K562 treated with DMSO at 1 percent for 48 hours (cell line): ENCODE results near the gene FGFR4. TPM values are rescaled to one million over a fixed set of nuclear protein-coding genes. Genes with fewer than 3 reads are reported as not detected.

Experiments
- total RNA-seq: library from RNA; unstranded; fragments of 300-600 nt; gene quantifications from 2 replicates; pipeline ENCODE4 v1.2.3, GENCODE V29; 2022; ENCODE audit warnings: low replicate concordance; ENCODE audit errors: extremely low read depth

FGFR4 gene
- not detected in 2 replicates for total RNA-seq

DNA sequence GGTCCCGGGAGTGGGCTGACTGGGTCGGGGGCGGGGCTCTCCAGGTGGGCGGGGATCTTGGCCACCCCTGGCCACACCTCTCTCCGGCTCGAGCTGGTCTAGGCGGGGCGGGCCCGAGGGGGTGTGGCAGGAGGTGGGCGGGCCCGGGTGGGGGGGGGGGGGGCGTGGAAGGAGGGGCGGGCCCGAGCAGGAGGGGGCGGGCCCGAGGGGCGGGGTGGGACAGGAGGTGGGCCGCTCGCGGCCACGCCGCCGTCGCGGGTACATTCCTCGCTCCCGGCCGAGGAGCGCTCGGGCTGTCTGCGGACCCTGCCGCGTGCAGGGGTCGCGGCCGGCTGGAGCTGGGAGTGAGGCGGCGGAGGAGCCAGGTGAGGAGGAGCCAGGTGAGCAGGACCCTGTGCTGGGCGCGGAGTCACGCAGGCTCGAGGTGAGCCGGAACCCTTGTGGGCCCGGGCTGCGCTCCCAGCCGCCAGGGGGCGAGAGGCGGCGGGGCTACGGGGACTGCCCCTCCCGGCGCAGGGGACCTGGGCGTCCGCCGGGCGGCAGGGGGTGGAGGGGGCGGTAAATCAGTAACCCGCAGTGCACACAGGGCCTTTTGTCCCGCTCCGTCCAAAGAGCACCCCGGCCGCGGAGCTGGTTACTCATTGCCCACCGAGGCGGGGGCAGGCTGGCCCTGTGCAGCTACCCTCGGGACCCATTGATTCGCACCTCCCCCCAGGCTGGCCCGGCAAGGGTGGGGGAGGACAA, at the start of gene FGFR4:
TSS of gene FGFR4 (plus strand) at position 262 of the 744 bp plus-strand sequence. CDS start 2,688 bp downstream, outside the sequence.

DNA sequence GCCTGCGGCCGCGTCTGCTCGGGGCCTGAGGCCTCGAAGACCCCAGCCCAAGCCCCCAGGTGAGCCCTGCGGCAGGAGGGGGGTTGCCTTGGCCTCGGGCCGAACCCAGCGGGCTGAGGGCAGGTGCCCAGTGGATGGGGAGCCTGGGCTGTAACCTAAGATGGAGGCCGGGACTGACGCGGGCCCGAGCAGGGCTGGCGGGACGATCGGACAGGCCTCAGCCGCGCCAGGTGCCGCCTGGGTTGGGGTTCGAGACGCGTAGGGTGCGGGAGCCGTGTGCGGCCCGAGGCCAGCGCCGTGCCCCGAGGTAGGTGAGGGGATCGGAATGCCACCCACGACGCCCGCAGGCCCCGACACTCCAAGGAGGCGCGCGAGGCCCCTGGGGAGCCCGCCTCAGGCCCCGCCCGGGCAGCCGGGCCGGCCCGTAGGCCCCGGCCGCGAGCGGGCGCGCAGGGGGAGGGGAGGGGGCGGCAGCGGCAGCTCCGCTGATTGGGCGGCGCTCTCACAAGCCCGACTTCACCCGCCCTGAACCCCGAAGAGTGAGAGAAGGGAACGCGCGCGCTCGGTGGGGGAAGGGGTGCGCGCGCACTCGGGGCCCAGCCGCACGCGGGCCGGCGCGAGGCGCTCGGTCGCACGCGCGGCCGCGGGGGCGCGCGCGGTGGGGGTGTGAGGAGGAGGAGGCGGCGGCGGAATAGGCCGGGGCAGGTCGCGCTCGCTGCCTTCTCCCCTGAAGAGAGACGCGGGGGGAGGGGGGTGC, 46.6 kb downstream of the FGFR4 start, which contains the start of gene NSD1:
TSS of gene NSD1 (plus strand) at position 678 of the 757 bp plus-strand sequence. CDS start 1,331 bp downstream, outside the sequence.

Other genes starting within 250 kb of the FGFR4 start
- gene HK3, start 187.6 kb upstream of the FGFR4 start, total RNA-seq = not detected in 2 replicates
- not detected in 2 replicates for gene UIMC1, start 80.1 kb upstream of the FGFR4 start, total RNA-seq
- gene ZNF346, start 64.2 kb upstream of the FGFR4 start, total RNA-seq = not detected in 2 replicates
- not detected in 2 replicates for gene NSD1, start 46.9 kb downstream of the FGFR4 start, total RNA-seq
- not detected in 2 replicates for gene RAB24, start 216.8 kb downstream of the FGFR4 start, total RNA-seq
- not detected in 2 replicates for gene PRELID1, start 216.9 kb downstream of the FGFR4 start, total RNA-seq
- not detected in 2 replicates for gene MXD3, start 225.0 kb downstream of the FGFR4 start, total RNA-seq